HUES6 (cell line): Measurements from ENCODE around the gene WDR91.

Source experiments
- H3K27ac ChIP-seq: 2 replicates; pipeline ENCODE4 v1.7.0; 2013; ENCODE audit warnings: low read depth, mild to moderate bottlenecking, low read length, inconsistent platforms
- H3K27me3 ChIP-seq: 2 replicates; pipeline ENCODE4 v1.6.1; 2013; ENCODE audit warnings: low read length; ENCODE audit not compliant: control insufficient read depth, insufficient read depth
- H3K36me3 ChIP-seq: 2 replicates; pipeline ENCODE4 v1.6.1; 2013; ENCODE audit warnings: low read length; ENCODE audit not compliant: control insufficient read depth, insufficient read depth
- H3K4me1 ChIP-seq: 2 replicates; pipeline ENCODE4 v1.6.1; 2013; ENCODE audit warnings: low read length; ENCODE audit not compliant: control insufficient read depth, insufficient read depth
- H3K4me3 ChIP-seq: 2 replicates; pipeline ENCODE4 v1.5.1; 2013; ENCODE audit warnings: low read depth, low read length
- H3K9ac ChIP-seq: one replicate; pipeline ENCODE4 v1.6.1; 2013; ENCODE audit warnings: mild to moderate bottlenecking, low read length
- H3K9me3 ChIP-seq: 2 replicates; pipeline ENCODE4 v1.6.1; 2013; ENCODE audit warnings: low read depth, low read length; ENCODE audit not compliant: control insufficient read depth, insufficient read depth

WDR91 gene

DNA sequence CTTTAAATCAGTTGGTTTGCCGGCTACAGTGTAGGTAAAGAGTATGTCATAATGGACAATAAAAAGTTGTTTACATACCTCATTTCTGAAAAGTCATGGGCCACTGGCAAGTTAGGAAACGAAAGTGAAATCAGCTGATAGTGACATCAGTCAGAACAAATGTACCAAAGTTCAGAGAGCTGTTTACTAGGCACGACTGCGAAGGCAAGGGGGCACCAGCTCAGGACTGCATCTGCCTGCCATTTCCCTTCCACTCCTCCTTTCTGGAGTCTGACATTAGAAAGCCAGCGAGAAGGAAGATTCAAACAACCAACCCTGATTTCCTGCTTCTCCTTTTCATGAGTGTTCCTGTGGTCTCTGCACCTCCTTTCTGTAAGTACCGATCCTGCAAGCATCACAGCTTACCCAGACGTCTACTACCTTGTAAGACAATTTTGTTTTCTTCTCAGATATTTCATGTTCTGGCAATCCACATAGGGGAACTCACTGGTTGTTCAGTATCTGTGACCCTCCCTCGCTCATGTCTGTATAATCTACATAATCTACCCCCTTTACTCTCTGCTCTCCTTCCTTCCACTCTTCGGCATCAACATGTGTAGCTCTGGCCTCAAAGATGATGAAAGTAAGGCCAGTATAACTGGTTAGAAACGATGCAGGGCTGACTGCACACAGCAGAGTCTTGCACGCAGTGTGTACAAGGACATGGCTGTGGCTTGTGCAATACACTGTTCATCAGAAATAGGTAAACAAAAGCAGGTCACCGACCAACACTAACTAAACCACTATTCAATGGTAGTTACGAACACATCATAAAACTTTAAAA lies 63.2 kb downstream of the WDR91 start, which contains the start of gene TMEM140:
Gene TMEM140 (plus strand): TSS at position 174 of the 823 bp plus-strand sequence. CDS start 16,370 bp downstream, outside the sequence.
- H3K27ac ChIP-seq = no peak within 1 kb of the TSS
- no peak within 1 kb of the TSS for H3K4me3 ChIP-seq
- no peaks in the 10 kb centered on the region for H3K4me1 ChIP-seq
- no peak within 1 kb of the TSS for H3K9ac ChIP-seq
- H3K27me3 ChIP-seq = no peaks in the 10 kb centered on the region
- no peaks in the 10 kb centered on the region for H3K36me3 ChIP-seq
- no peaks in the 10 kb centered on the region for H3K9me3 ChIP-seq

DNA sequence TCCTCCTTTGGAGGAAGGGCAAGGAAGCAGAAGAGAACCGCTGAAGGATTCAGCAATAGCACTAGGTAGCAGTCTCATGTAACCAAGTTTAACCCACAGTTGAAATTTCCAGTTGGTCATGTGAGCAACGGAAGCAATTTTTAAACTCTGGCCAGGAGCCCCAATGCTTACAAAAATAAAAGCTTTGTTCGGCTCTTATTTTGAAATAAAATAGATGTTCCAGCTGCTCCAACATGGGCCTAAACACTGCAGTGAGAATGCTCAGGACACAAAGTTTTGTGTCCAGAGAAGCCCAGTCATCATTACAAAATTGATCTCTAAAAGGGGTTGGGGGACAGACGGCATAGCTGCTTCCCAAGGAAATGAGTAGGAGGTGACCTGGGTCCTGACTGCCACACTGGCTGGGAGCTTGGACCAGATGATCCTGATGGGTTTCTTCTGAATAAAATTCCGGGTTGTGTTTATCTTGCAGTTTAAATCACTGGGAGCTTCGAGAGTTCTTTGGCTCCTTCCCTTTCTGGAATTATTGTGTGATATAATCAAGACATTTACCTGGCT lies 63.9 kb downstream of the WDR91 start:
- Histone ChIP-seq H3K4me3 (no peak overlapping the region), H3K27ac (no peak overlapping the region), H3K9me3 (no peaks in the 10 kb centered on the region), H3K9ac (no peak overlapping the region), H3K36me3 (no peaks in the 10 kb centered on the region), H3K27me3 (no peaks in the 10 kb centered on the region), H3K4me1 (no peaks in the 10 kb centered on the region)

DNA sequence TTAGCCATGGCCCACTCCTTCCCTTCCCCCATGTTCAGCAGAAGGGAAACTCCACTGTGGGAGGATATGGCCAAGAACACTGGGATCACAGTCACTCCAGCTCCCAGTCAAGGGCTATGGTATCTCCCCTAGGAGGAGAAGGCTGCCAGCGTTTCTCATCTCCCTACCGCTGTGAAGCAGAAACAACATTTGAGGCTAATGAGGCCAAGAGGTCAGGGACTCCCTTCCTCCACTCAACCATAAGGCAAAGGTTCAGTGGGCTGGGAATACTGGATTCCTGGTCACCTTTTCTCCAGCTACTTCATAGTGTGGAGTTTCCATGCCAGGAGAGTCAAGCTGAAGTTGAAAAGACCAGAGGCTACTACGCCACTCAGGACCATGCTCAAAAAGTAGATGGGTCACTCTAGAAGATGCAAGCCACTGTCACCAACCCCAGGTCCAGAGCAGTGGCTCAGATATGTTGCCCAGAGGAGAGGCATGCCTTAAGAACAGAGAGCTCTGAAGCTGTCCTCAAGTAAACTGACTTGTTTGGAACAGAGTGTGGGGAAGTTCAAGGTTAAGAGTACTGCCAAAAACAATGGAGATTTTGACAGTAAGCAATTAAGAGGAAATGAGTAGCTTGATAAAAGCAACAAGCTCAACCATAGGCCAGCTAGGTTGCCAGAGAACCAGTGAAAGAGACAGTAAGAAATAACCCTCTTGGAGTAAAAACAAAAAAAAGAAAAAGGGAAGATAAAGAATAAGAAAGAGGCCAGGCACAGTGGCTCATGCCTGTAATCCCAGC lies 67.2 kb downstream of the WDR91 start:
- Histone ChIP-seq H3K27me3 (no peaks in the 10 kb centered on the region), H3K9ac (no peak overlapping the region), H3K27ac (no peak overlapping the region), H3K36me3 (no peaks in the 10 kb centered on the region), H3K4me3 (no peak overlapping the region), H3K9me3 (no peaks in the 10 kb centered on the region), H3K4me1 (no peaks in the 10 kb centered on the region)
